Heart right ventricle (tissue), 16 donors: Measurements from ENCODE around the gene TMEM63A. TPM values are rescaled to one million over a fixed set of nuclear protein-coding genes. Genes with fewer than 3 reads are reported as not detected.

Source experiments
- ATAC-seq, 8 donors: fragments of 200-7000 bp; cut with Tn5 transposase; one replicate each; pipeline ENCODE4 v1.9.1; 2020; ENCODE audit warnings: mild to moderate bottlenecking in 8 of 8, moderate library complexity in 8 of 8, moderate number of reproducible peaks in 1 of 8
- DNase-seq, 2 donors: peaks; one replicate each; pipeline ENCODE4 v3.0.0-alpha.2; 2020
- H3K27ac ChIP-seq, 10 donors: fragments of 200-600 bp; sonication (generic) in 2 of 10; one replicate each; pipeline versions ENCODE4 v1.5.0 to v1.8.0; 2020 to 2022; ENCODE audit warnings: mild to moderate bottlenecking in 3 of 10
- H3K27me3 ChIP-seq, 7 donors: fragments of 200-600 bp; one replicate each; pipeline ENCODE4 v1.8.0; 2021 to 2022; ENCODE audit warnings: mild to moderate bottlenecking in 2 of 7
- H3K36me3 ChIP-seq, 9 donors: fragments of 200-600 bp; sonication (generic) in 1 of 9; one replicate each; pipeline versions ENCODE4 v1.5.0 to v1.8.0; 2020 to 2022; ENCODE audit warnings: mild to moderate bottlenecking in 2 of 9
- H3K4me1 ChIP-seq, 9 donors: fragments of 200-600 bp; sonication (generic) in 1 of 9; one replicate each; pipeline versions ENCODE4 v1.5.0 to v1.8.0; 2020 to 2022; ENCODE audit warnings: mild to moderate bottlenecking in 4 of 9
- H3K4me3 ChIP-seq, 10 donors: fragments of 200-600 bp; sonication (generic) in 2 of 10; one replicate each; pipeline versions ENCODE4 v1.5.0 to v1.8.0; 2020 to 2022; ENCODE audit warnings: mild to moderate bottlenecking in 7 of 10, moderate library complexity in 2 of 10
- H3K9me3 ChIP-seq, 11 donors: fragments of 200-600 bp in 10 of 11; sonication (generic) in 2 of 11; one replicate each; pipeline versions ENCODE4 v1.5.0 to v1.8.0; 2013 to 2022; ENCODE audit warnings: mild to moderate bottlenecking in 2 of 11, control low read depth in 1 of 11, moderate library complexity in 1 of 11
- CTCF ChIP-seq, 9 donors: fragments of 200-600 bp; sonication (generic) in 2 of 9; IDR thresholded peaks; one replicate each; pipeline versions ENCODE4 v1.5.0 to v1.8.0; 2021 to 2022; ENCODE audit warnings: antibody characterized with exemption in 9 of 9, mild to moderate bottlenecking in 5 of 9, moderate library complexity in 1 of 9
- WGBS, 2 donors: extraction: QIAGEN DNeasy Blood & Tissue Kit; methylation state at CpG; one replicate each; pipeline ENCODE4 v1.1.7; 2013; ENCODE audit warnings: inconsistent platforms in 1 of 2; 5-methylcytosine and 5-hydroxymethylcytosine counted together
- intact Hi-C, 10 donors: fragments of 100-400 bp; cut with DNase I; formaldehyde crosslinking; loops; one replicate each; pipeline versions ENCODE4 v1.11.1 to v1.14.2; 2022
- polyA plus RNA-seq, 2 donors: library from polyadenylated mRNA; stranded (reverse); fragments of 200-250 nt; gene quantifications; one replicate each; pipeline ENCODE4 v1.2.3, GENCODE V29; 2013
- total RNA-seq, 10 donors: library from RNA; stranded (reverse); fragmentation: NEBNext Ultra II Directional in 3 of 10; extraction: Animal tissue kit (Norgen Biotek cat#: 25700) in 3 of 10; gene quantifications; one replicate each; pipeline versions ENCODE4 v1.2.1 to v1.2.4, GENCODE V29; 2021 to 2023
- donor health status: Arrhythmogenic right ventricular cardiomyopathy.
- donor health status: ischemic (EF 13 %, LVEDD 7.1; RV severe dilation, severe dysfunction).
- donor health status: healthy with polysubstance abuse.
- donor health status: DM: no; HTN: yes; CAD: no.
- donor health status: DM: no; HTN: no; CAD: no.
- donor health status: ischemic (EF 25% LVEDD 6.9; RV normal size, moderate dysfunction).
- donor health status: ischemic (EF 25% LVEDD 5.7; RV mildly dilated, moderate dysfunction).
- donor health status: healthy.
- donor health status: DM: yes; HTN: yes; CAD: no.
- donor health status: Ischemic cardiomyopathy.
- donor health status: ischemic (EF 35%, LVEDD 5.7; RV mildly dilated, moderate dysfunction).
- donor health status: nonischemic (EF 11% LVEDD 7.7; RV severe dilation, severe dysfunction).
- donor health status: DM: yes; HTN: yes; CAD: no.
- donor health status: PGD.
- donor health status: ischemic (EF 29% LVEDD 5.4; RV normal size, mild dysfunction).
- donor health status: nonischemic (EF 23%, LVEDD 6.1; RV moderate dilation, normal function).

The TMEM63A gene
- total and polyA plus RNA-seq, 12 donors: 10.4 to 69.1 (median 24.7) TPM

DNA sequence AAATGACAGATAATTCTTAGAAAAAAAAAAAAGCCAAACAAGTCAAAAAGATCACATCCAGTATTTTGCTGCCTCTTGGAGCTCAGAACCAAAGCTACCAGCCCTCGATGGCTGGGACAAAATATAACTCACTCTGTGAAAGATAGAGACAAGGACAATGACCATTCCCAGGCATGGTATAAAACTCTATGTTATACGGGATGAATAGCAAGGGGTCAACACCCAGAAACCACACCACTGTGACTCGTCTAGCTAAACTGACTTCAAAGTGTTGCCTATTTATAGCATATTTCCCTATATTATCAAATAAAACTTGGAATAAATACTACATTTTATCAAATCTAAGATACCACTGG is 10.1 kb downstream of the TMEM63A start:
- intact Hi-C loops: loop anchor here in 1 of 10 donors (10.0 kb wide), 1 partner anchor 103 kb away; no protein-coding TSS in a partner anchor
- ATAC-seq (no peak), DNase-seq (no peak)
- WGBS, 2 donors: 79 to 84% methylated on average over 3 of the region's 3 CpGs
- TF ChIP-seq CTCF (IDR thresholded peaks at IDR 0.05): no peak
- no peak overlapping the region for H3K4me3 ChIP-seq
- peaks cover 0 to 100% (median 37%) of the 10 kb centered on the region in 9 donors for H3K36me3 ChIP-seq
- no peaks in the 10 kb centered on the region for H3K27me3 ChIP-seq
- peaks cover 1 to 16% (median 5%) of the 10 kb centered on the region in 9 donors for H3K4me1 ChIP-seq
- no peak overlapping the region for H3K27ac ChIP-seq
- H3K9me3 ChIP-seq: no peaks in the 10 kb centered on the region

- Histone ChIP-seq H3K9me3 (no peaks in the 10 kb centered on the region), H3K4me1 (peaks cover 0 to 17% (median 0%) of the 10 kb centered on the region in 9 donors), H3K4me3 (no peak overlapping the region), H3K27me3 (no peaks in the 10 kb centered on the region), H3K27ac (no peak overlapping the region), H3K36me3 (peaks cover 0 to 100% (median 42%) of the 10 kb centered on the region in 9 donors)
- intact Hi-C loops: loop anchor here in 1 of 10 donors (10.0 kb wide), 1 partner anchor 103 kb away; no protein-coding TSS in a partner anchor
- DNase-seq (no peak), ATAC-seq (no peak)
- WGBS, 2 donors: 81 to 82% methylated on average over 11 of the region's 11 CpGs
- no peak for TF ChIP-seq CTCF (IDR thresholded peaks at IDR 0.05)
These were observed 10.7 kb downstream of the TMEM63A start for GRCh38 chr1:225871359-225872074.

- DNase-seq (no peak), ATAC-seq (no peak)
- Histone ChIP-seq H3K27me3 (no peaks in the 10 kb centered on the region), H3K36me3 (peaks cover 0 to 100% (median 47%) of the 10 kb centered on the region in 9 donors), H3K9me3 (no peaks in the 10 kb centered on the region), H3K27ac (no peak overlapping the region), H3K4me1 (peaks cover 0 to 17% (median 0%) of the 10 kb centered on the region in 9 donors), H3K4me3 (no peak overlapping the region)
- TF ChIP-seq CTCF (IDR thresholded peaks at IDR 0.05): no peak
- WGBS, 2 donors: 59% methylated on average over 3 of the region's 3 CpGs
- intact Hi-C loops: loop anchor here in 1 of 10 donors (10.0 kb wide), 1 partner anchor 104 kb away; no protein-coding TSS in a partner anchor
These were observed 11.3 kb downstream of the TMEM63A start for GRCh38 chr1:225870911-225871310.

DNA sequence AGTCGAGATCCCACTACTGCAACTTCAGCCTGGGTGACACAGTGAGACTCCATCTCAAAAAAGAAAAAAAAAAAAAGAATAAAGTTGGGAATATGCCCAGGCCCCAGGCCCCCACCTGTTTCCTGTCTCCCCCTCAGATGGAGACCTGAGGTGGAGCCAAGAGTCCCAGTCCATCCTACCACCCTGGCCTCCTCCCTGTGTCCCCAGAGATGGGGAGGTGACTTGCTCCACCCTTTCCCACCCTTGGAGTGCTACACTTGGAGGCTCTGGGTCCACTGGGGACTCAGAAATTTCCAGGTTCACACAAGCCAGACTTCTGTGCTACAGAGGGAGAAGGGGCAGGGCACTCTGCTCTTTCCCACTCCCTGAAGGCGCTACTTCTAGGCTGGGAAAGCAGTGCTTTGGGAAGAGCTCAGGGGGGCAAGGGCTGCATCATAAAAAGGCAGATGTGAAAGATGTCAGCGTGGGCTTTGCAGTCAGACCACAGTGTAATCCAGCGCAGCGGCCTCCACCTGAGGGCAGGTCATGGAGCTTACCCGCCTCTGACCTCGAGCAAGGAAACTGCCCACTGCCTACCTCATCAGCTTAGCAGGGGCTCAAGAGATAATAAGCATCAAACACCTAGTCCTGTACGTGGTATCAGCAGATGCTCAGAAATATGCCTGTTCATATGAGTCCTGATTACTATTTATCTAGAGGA is 13.4 kb downstream of the TMEM63A start:
- Histone ChIP-seq H3K4me3 (no peak overlapping the region), H3K27me3 (no peaks in the 10 kb centered on the region), H3K4me1 (peaks cover 0 to 31% (median 0%) of the 10 kb centered on the region in 9 donors), H3K27ac (no peak overlapping the region), H3K36me3 (peaks cover 0 to 100% (median 55%) of the 10 kb centered on the region in 9 donors), H3K9me3 (no peaks in the 10 kb centered on the region)
- no peak for DNase-seq
- 88 to 89% methylated on average over 8 of the region's 8 CpGs for WGBS, 2 donors
- ATAC-seq: peak in 6 of 8 donors; percentile 39 to 85 (median 48)
- intact Hi-C loops: no loop called here
- TF ChIP-seq CTCF (IDR thresholded peaks at IDR 0.05): no peak
